GM04504 (cell line): Measurements from ENCODE around the gene ABHD12.

Experiments
- DNase-seq: peaks from one replicate; pipeline ENCODE4 v3.0.0-alpha.2; 2012; ENCODE audit warnings: low read depth

ABHD12 gene

DNA sequence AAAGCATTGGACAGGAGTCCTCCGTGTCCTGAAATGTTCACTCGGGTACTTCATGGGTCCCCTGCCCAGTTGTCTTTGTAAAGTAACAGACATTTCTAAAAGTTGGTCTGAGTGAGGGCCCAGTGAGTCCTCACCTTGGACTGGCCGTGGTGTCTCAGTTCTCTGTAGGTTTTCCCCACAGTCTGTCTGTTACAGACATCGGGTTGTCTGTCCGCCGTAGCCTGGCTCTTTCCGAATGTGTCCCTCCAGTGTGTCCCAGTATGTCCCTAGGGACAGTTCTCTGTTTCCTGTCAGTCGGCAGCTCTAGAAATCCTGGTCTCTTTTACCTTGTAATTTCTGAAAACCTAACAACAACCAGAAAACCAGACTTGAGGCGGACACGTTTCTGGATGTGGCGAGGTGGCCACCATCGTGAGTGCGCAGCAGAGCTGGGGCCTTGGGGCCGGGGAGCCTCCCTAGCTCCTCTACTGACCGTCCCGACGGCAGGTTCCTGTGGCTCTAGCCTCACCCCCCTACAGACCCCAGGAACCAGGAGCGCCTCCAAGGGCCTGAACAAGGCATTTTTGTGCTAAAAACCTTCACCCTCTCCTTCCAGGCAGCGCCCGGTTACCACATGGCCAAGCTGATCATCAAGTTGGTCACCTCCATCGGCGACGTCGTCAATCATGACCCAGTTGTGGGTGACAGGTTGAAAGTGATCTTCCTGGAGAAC is 100.6 kb downstream of the ABHD12 start:
- DNase-seq: no peak

DNA sequence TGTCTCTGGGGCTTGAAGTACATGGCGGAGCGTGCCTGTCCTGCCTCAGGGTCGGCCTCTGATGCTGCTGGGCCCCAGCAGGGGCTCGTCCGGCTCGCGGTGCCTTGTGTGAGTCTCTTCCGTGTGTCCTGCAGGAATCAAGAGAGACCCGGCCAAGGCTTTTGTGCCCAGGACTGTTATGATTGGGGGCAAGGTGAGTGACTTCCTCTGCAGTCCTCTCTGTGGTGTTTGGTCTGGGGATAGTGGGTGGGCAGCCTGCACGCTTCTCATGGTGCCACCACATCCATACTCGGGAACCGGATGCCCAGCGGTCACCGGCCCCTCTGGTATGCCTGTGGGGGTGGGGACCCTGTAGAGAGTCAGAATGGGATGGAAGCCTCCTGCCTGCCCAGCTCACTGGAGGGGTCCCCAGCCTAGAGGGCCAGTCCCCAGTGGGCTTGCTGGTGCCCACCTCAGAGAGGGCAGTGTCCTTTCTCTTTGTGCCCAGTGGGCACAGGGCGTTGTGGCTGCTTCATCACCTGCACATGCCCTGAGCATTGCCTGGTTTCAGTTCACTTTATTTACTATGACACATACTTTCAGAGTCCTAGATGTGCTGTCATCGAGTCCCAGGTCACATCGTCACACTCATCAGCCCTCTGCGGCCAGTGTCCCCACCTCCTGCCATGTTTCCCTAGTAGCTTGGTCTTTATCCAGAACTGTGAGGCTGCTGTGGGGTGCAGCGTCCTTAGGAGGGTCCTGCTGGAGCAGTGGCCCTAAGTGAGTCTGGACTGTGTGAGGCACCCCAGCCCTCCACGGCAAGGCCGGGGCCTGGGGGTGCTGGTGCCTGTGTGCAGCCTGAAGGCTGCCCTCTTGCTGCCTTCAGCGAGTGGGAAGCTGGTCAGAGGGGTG is 102.1 kb downstream of the ABHD12 start:
- DNase-seq: no peak

DNA sequence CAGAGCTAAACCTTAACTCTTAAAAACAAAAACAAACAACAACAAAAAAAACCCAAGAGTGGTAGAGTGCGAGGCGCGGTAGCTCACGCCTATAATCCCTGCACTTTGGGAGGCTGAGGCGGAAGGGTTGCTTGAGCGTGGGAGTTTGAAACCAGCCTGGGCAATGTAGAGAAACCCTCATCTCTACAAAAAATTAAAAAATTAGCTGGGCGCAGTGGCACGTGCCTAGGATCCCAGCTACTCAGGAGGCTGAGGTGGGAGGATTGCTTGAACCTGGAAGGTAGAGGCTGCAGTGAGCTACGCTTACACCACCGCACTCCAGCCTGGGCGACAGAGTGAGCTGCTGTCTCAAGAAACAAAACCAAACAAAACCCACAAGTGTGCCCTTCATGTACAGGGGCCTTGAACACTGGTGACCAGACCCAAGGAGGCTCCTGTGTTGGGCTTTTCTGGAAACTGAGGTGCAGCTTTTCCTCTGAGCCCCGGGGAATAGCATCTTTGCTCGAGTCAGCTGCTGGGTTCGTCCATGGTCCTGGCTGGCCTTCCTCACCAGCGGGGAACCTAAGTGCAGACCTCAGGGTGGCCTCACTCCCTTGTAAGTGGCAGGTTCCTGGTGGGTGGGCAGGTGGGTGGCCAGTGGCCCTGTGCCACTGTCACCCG is 102.9 kb downstream of the ABHD12 start:
- no peak for DNase-seq

DNA sequence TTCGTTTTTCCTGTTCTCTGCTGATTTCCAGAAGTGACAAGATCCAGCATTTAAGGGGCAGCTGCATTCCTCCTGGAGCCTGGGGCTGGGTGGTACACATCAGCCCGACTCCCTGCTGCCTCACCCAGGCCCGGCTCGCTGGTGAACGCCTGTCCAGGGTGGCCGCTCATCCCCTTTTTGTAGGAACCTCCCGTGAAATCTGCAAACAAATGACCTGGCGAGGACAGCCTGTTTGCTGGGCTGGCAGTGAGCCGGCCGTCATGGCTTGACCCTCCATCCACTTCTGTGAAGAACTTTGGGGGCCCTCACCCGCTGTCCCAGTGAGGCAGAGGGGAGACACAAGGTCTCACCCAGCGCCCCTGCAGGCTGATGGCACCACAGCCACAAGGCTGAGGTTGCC is 103.7 kb downstream of the ABHD12 start:
- DNase-seq: no peak

DNA sequence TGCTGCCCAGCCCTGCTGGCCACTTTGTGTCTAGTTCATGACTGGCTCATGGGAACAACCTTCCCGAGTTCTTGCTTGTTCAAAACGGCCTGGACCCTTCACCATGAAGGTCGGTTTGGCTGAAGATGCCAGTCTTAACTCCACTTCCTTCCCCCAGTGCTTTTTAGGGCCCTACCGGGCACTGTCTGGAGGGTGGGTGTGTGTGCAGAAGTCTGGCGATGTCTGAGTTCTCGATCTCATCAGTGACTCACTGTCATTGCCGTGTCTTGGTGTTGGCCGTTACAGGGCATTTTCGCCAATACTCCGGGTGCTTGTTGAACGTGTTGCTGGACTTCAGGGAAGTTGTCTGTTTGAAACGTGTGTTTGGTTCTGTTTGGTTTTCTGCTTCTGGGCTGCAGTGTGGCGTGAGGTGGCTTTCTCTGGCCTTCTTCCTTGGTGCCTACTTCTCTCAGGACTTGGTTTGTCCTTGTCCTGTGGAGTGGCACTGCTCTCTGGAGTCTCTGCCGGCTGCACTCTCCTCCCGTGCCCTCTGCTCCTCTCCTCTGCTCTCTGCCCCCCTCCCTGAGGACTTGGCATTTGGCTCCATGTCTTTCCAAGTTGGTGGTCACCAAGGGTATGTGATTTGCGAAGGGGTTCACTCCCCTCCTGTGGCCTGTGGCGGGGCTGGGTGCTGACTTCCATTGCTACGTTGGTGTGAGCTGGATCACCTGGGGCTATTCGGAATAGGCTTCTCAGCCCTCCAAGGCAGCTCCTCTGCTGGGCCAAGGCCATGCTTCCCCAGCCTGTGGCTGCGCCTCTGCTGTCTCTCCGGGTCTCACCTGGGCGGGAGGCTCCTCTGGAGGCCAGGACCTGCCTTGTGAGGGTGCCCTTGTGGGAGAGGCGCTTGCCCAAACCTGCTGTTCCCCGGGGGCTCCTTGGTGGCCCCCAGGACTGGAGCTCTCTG is 104.5 kb downstream of the ABHD12 start:
- DNase-seq: no peak

DNA sequence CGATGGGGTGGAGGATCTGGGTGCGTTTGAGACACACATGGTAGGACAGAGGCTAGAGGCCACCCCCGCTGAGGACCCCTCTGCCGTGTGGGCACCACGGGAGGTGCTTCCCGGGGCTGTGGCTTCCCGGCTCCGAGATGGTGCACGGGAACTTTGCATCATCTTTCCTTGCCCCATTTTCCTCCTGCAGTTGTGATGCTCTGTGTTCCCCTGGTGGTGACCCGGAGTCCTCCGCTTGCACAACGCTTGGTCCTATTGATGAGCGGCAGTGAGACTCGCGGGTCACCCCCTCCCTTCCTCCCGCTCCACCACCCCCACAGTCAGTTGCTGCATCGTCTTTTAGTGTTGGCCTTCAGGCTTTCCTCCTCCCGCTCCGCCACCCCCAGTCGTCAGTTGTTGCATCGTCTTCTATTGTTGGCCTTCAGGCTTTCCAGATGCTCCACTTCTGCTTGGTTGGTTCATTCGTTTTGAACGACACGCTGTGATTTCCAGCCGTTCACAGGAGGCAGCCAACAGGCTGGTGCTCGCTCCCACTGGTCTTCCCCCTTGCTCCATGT is 105.5 kb downstream of the ABHD12 start:
- DNase-seq: no peak

DNA sequence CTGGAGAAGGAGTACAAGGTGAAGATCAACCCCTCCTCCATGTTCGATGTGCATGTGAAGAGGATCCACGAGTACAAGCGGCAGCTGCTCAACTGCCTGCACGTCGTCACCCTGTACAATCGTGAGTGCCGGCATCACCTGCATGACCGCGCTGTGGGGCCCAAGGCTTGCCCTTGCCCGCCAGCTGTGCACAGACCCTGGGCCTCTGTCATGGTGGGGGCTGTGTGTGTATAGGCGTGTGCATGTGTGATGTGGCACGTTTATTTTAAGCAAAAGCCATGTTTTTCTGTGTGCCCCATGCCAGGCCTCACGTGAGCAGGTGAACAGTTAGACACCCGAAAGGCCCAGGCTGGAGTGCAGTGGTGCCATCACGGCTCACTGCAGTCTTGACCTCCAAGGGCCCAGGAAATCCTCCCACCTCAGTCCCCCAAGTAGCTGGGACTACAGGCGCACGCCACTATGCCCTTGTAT is 106.5 kb downstream of the ABHD12 start:
- DNase-seq: no peak

DNA sequence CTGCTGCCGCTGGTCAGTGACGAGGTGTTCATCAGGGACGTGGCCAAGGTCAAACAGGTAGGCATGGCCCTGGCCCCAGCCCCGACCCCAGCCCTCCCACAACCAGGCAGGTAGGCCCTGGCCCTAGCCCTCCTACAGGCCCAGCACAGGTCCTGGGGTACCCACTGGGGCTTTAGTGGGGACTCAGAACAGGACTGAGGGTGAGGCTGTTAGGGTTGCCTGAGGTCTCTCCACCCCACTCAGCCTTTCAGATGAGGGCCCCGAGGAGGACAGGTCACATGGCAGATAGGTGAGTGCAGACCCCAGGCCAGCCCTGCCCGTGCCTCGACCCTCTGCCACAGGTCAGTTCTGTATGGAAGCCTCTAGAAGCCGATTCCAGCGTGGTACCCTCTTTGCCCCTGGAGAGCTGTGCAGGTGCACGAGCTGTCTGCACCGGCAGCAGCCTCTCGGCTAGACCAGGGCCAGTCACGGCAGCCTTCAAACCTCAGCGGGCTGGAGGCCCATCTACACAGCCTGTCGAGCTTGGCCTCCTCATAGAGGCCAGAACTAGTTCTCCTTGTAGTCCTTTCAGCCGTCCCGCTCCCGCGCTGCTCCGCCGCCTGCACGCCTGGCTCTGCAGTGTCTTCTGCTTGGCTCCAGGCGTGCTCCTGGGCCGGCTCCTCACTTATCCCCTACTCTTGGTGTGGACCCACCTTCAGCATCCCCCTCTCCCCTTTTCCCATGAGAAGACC is 107.2 kb downstream of the ABHD12 start:
- DNase-seq: no peak

DNA sequence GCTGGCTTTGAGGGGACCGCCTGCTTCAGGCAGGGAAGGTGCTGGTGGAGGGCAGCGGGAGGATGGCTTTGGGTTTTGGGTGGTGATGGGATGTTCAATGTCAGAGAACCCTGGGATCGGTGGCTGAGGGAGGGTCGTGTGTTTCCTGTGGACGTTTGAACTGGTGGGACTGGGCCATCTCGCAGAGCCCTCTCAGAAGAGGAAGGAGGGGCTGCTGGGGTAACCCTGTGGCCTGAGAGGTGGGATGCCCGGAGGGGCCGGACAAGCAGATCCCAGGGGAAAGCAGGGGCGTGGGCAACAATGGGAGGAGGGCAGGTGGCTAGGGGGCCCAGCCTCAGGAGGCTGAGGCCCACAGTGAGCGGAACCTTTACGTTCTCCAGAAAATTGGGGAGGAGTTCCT is 107.8 kb downstream of the ABHD12 start:
- no peak for DNase-seq

DNA sequence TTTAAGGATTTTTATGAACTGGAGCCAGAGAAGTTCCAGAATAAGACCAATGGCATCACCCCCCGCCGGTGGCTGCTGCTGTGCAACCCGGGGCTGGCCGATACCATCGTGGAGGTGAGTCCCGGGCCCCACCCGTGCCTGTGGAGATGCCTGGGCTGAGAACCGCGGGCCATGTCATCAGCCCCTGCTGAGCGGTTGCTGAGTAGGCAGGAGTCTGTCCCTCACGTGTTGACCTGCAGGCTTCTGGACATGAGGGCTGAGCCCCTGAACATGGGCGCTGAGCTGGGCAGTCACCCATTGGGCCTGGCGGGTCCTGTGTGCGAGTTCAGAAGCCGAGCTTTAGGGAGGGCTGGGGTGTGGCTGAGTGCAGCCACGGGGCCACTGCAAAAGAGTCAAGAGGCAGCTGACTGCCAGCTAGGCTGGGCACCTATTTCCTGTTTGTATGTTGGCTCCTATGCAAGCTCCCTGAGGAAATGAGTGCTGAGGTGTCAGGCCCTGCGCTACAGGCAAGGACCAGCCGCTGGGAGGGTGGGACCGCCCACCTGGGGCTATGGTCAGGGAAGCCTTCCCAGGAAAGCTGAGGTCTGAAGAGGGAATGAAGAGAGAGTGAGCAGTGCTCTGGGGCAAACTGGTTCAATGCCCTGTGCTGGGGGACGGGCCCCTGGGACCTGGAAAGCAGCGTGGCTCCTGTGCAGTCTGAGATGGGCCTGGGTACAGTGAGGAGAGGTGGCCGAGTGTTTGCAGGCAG is 108.4 kb downstream of the ABHD12 start:
- no peak for DNase-seq

DNA sequence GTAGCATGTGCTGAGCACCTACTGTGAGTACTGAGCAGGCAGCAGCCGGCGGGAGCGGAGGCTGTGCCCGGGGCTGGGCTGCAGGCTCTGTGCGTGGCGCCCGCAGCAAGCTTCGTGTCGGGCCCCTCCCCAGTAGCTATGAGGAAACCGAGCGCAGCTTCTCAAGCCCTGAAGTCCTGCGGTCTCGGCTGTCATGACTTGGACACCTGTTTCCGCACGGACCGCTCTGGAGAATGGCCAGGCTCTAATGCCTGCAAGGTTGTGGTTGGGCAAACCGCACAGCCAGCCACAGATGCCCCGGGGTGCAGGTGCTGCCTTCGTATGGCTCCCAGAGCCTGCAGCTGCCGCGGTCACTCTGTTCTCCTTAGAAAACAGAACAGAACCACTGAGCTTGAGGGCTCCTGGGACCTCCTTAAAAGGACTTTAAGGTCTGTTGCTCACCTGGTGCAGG is 109.1 kb downstream of the ABHD12 start:
- no peak for DNase-seq

DNA sequence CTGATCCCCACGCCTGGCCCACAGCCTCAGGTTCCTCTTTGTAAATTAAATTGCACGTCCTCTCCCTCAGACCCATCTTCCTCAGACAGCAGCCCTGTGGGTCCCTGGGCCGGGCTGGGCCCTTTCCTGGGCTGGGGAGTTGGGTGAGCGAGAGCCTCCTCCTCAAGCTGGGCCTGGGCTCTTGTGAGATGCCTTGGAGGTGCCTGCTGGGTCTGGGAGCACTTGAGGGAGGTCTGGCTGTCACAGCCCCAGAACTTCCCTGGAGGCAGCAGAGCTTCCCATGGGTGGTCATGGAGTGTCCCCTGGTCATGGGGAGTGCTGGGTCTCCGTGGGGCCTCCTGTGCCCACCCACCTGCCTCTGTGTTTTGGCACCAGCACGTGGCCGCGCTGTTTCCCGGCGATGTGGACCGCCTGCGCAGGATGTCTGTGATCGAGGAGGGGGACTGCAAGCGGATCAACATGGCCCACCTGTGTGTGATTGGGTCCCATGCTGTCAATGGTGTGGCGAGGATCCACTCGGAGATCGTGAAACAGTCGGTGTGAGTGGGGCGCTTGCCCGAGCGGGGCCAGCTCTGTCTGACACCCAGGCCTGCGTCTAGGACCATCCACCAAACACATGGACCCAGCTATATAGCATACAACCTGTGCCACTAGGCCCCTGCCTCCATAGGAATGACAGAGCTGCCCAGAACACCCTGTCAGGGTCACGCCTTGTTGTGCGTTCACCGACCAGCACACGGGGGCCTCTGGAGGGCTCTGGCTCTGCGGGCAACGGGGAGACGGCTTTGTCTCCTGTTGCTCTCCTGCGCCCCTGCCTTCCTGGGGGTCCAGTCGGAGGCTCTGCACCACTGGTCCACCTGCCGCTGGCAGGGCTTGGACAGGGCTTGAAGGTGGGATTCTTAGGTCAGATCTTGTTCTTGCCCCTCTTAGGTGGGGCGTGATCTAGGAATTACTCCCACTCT is 109.8 kb downstream of the ABHD12 start:
- no peak for DNase-seq

DNA sequence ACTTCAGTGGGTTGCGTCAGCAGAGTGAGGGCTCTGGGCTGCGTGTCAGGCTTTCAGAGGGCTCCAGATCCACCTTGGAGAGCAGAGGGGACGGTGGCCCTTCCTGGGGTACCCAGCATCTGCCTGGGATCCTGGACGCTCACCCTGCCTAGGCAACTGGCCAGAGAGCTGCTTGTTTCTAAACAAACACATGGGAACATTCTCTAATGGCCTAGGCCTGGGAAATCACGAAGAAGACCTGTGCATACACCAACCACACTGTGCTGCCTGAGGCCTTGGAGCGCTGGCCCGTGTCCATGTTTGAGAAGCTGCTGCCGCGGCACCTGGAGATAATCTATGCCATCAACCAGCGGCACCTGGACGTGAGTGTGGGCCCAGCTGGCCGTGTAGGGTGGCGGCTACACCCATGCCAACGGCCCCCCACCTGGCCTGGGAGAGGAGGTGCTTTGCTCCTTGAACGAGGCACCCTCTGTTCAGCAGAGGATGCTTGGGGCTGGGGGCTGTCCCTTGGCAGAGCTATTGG is 110.5 kb downstream of the ABHD12 start:
- DNase-seq: no peak

DNA sequence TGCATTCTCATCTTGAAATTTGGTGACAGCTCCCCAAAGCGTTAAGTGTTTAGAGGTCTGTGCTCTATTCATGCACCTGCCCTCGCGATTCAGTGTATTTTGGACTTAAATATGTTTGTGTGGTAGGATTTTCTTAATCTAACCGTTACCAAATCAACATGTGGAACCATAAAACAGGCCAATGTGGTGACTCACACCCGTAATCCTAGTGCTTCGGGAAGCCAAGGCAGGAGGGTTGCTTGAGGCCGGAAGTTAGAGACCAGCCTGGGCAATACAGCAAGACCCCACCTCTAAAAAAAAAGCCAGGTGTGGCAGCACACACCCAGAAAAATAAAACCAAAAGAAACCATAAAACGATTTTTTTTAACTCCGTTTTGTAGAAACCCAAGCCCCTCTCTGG is 111.2 kb downstream of the ABHD12 start:
- DNase-seq: no peak

DNA sequence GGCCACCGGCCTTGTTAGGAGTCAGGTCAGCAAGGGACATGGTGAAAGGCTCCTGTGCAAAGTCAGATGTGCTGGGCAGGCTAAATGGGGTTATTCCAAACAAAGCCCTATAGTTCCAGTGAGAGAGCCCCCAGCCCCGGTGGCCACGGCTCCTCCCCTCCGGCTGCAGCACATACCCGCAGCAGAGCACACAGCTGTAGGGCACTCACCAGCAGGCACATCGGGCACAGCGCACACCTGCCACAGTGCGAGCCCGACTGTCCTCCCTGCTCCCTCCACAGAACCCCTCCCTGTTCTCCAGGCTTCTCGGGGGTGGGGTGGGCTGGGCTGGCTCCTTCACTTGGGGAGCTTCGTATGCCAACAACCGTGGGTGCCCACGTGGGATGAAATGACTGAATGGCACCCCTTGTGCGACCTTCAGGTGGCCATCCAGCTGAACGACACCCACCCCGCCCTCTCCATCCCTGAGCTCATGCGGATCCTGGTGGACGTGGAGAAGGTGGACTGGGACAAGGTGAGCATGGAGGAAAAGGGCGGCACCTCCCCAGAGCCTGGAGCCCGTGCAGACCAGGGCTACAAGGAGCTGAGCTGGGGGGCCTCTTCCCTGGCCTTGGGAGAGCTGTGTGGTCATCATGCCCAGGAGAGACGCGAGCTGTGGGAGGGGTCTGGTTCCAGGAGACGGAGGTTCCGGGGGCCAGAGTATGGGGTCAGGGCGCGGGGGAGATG is 111.8 kb downstream of the ABHD12 start:
- DNase-seq: no peak

DNA sequence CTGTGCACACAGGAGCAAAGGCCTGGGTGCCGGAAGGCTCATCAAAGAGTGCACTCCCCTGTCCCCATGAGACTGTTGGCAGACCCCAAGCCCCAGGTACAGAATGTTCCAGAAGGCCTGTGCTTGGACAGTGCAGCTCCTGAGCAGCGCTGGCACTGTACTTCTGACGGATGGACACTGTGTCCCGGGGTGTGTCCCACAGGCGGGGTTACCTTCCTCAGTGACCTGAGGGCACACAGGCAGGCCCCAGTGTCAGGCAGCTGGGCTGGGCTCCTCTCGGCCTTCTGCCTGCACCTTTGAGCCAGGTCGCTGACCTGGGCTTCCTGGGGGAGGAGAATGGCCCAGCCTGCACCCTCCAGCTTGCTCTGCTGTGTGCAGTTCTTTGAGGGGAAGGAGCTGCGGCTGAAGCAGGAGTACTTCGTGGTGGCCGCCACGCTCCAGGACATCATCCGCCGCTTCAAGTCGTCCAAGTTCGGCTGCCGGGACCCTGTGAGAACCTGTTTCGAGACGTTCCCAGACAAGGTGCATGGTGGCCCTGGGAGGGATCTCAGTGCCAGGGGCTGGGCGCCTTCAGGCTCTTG is 112.6 kb downstream of the ABHD12 start:
- DNase-seq: no peak

DNA sequence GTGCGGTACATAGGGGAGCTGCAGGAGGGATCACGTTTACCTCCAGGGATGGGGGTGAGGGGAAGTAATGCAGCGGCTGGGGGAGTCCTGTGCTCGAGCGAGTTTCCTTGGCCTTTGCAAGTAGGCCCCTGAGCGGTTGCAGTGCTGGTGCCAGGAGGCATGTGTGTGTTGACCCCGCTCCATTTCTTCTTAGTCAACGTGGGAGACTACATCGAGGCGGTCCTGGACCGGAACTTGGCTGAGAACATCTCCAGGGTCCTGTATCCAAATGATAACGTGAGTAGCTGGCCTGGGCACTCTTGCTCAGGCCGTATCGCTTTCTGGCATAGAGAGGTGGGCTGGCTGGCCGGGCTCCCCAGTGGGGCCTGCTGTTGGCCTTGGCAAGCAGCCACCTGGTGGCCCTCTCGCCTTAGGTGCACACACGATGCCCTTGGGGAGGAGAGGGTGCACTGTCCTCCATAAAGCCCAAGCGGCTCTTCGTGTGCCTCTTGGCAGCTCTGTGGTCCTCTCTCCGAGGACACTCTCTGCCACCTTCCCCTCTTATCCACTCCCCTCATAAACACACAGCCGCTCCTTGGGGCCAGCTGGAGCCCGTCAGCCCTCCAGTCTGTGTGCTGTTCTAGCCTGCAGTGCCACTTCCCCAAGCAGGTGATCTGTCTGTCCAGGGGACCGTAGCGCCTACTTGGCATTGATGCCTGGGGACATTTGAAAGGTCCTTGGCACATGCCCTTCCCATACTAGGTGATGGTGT is 113.4 kb downstream of the ABHD12 start:
- no peak for DNase-seq
